Gastroesophageal sphincter (tissue), 3 donors: ENCODE data around the gene ATP6V0A4.

Experiments used
- CTCF ChIP-seq, 4 experiments: fragments of 200-600 bp in 2 of 4; fragments of 450-650 bp in 2 of 4; sonication (generic) in 1 of 4; IDR thresholded peaks; one replicate each; pipeline ENCODE4 v1.5.1; 2017 to 2019; ENCODE audit warnings: antibody characterized with exemption in 4 of 4, mild to moderate bottlenecking in 2 of 4, moderate library complexity in 2 of 4
- POLR2A ChIP-seq, 2 donors: fragments of 450-650 bp; IDR thresholded peaks; one replicate each; pipeline ENCODE4 v1.6.1; 2017; ENCODE audit warnings: antibody characterized with exemption in 2 of 2, mild to moderate bottlenecking in 2 of 2, moderate library complexity in 1 of 2

- TF ChIP-seq POLR2A (IDR thresholded peaks at IDR 0.05) (no peak), CTCF (IDR thresholded peaks at IDR 0.05) (no peak)
Observed at GRCh38 chr7:138804618-138805017, 6.6 kb upstream of the ATP6V0A4 start.
